Measurements from ENCODE around the gene GDPGP1. TPM values are rescaled to one million over a fixed set of nuclear protein-coding genes. Genes with fewer than 3 reads are reported as not detected.
"Not testable (repeated sequence)": the region's sequence is repeated elsewhere in the genome, so short reads cannot be mapped to it uniquely, and the experiment has no call there.

Gene GDPGP1
- total and polyA plus RNA-seq, 5 donors: 6.5 to 20.5 (median 15.2) TPM

DNA sequence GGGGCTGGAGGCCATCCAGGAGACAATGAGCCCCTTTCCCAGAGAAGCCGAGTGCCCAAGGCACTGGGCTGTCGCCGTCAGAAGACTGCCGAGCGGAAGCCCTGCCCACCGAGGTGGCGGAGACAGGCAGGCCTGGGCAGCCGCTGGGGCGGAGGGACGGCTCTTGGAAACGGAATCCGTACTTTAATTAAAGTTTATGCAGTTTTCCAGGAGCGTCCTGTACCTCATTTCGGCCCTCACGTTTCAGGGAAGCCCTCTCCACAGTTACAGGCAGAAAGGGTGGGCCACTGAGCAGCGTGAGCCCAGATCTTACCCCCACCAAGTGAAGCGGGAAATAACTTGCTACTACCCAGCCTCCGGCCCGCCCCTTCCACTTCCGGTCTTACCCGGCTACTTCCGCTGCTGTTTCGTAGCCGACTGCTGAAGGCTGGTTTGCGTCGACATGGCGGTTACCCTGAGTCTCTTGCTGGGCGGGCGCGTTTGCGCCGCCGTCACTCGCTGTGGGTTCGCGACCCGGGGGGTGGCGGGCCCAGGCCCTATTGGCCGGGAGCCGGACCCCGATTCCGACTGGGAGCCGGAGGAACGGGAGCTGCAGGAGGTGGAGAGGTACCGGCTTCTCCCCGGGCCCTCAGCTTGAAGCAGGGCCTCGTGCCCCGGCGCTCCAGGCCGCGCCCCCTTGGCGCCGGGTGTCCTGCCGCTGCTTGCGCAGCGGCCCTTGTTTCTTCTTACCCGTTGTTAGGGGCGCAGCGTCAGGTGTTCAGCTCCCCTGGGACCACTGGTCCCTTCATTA is 31.5 kb downstream of the GDPGP1 start, which contains the start of gene NGRN:
Gene NGRN (plus strand): TSS at position 402 of the 790 bp plus-strand sequence. CDS start 41 bp downstream, at position 443.
- Histone ChIP-seq H3K27me3 (ENCODE audit: control insufficient read depth, insufficient read depth) (no peaks in the 10 kb centered on the region), H3K4me1 (ENCODE audit: control insufficient read depth, insufficient read depth, low read length) (peaks cover 9% of the 10 kb centered on the region), H3K9me3 (ENCODE audit: control insufficient read depth, low read length) (no peaks in the 10 kb centered on the region), H3K27ac (ENCODE audit: low read length) (peak within 1 kb of the TSS; percentile 81), H3K4me3 (ENCODE audit: low read length) (peak within 1 kb of the TSS; percentile 75)
- ATAC-seq: peak; percentile 96 to 97
- DNase-seq: peak; percentile 92 to 96 (median 95)
- WGBS: under 1% methylated on average over 59 of the region's 59 CpGs
- intact Hi-C loops (cut with DNase I): no loop called here

DNA sequence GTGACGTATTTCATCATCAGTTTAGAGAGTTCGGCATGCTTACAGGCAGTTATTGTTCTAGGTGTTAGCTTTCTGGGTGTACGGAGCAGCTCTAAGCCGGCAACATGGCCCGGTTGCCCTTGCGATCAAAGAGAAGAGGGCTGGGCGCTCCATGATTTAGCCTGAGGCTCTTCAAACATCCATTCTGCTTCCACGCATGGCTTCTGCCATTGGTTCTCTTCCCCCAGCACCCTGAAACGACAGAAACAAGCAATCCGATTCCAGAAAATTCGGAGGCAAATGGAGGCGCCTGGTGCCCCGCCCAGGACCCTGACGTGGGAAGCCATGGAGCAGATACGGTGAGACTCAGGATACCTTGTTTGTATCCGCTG is 32.0 kb downstream of the GDPGP1 start:
- WGBS: under 1% methylated on average over 16 of the region's 16 CpGs
- H3K9me3 ChIP-seq (ENCODE audit: control insufficient read depth, low read length): no peaks in the 10 kb centered on the region
- H3K27me3 ChIP-seq (ENCODE audit: control insufficient read depth, insufficient read depth): no peaks in the 10 kb centered on the region
- ATAC-seq (peak; percentile 44 to 54), DNase-seq (peak; percentile 41 to 78 (median 71))
- intact Hi-C loops (cut with DNase I): no loop called here
- peaks cover 9% of the 10 kb centered on the region for H3K4me1 ChIP-seq (ENCODE audit: control insufficient read depth, insufficient read depth, low read length)
- peak overlapping the region; percentile 75 for H3K4me3 ChIP-seq (ENCODE audit: low read length)
- H3K27ac ChIP-seq (ENCODE audit: low read length): peak overlapping the region; percentile 81

DNA sequence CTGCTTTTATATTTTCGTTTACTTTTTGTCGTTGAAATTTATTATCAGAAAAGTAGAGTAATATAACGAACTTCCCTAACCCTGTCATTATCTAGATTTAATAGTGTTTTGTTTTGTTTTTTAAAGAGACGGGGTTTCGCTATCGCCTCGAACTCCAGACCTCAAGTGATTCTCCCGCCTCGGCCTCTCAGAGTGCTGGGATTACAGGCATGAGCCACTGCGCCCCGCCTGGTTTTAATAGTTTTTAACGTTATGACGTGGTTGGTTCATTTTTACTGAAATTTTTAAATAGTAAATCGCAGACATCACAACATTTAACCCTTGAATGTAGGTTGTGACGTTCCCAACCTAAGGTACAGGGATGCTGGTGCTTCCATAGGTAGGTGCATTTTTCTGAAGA is 32.5 kb downstream of the GDPGP1 start:
- peak overlapping the region; percentile 81 for H3K27ac ChIP-seq (ENCODE audit: low read length)
- ATAC-seq: no peak

DNA sequence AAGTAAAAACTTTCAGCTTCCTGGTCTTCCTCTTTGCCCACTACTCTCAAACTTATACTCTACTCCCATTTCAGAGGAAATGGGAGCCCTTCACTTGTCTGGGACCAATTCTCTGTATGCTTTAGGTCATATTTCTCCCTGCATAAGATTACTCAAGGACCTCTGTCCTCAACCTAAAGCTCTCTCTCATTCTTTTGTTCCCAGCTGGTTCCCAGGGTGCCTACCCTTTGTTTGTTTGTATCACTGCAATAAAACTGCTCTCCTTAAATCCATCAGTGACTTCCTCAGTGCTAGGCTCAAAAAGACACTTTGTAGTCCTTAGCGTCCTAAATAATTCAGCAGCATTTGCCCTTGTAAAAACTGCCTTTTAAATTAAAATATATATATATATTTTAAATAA is 34.4 kb downstream of the GDPGP1 start:
- 70% methylated on average over 1 of the region's 1 CpG for WGBS
- Histone ChIP-seq H3K4me1 (ENCODE audit: control insufficient read depth, insufficient read depth, low read length) (peaks cover 12% of the 10 kb centered on the region), H3K27ac (ENCODE audit: low read length) (no peak overlapping the region), H3K27me3 (ENCODE audit: control insufficient read depth, insufficient read depth) (no peaks in the 10 kb centered on the region), H3K9me3 (ENCODE audit: control insufficient read depth, low read length) (no peaks in the 10 kb centered on the region), H3K4me3 (ENCODE audit: low read length) (no peak overlapping the region)
- intact Hi-C loops (cut with DNase I): no loop called here
- ATAC-seq (no peak), DNase-seq (no peak)

More for the DNA sequence above, 32.5 kb downstream of the GDPGP1 start:
- no peaks in the 10 kb centered on the region for H3K9me3 ChIP-seq (ENCODE audit: control insufficient read depth, low read length)
- intact Hi-C loops (cut with DNase I): no loop called here
- H3K27me3 ChIP-seq (ENCODE audit: control insufficient read depth, insufficient read depth): no peaks in the 10 kb centered on the region
- WGBS: 9% methylated on average over 15 of the region's 15 CpGs
- H3K4me3 ChIP-seq (ENCODE audit: low read length): peak overlapping the region; percentile 75
- peaks cover 11% of the 10 kb centered on the region for H3K4me1 ChIP-seq (ENCODE audit: control insufficient read depth, insufficient read depth, low read length)
- no peak for DNase-seq

DNA sequence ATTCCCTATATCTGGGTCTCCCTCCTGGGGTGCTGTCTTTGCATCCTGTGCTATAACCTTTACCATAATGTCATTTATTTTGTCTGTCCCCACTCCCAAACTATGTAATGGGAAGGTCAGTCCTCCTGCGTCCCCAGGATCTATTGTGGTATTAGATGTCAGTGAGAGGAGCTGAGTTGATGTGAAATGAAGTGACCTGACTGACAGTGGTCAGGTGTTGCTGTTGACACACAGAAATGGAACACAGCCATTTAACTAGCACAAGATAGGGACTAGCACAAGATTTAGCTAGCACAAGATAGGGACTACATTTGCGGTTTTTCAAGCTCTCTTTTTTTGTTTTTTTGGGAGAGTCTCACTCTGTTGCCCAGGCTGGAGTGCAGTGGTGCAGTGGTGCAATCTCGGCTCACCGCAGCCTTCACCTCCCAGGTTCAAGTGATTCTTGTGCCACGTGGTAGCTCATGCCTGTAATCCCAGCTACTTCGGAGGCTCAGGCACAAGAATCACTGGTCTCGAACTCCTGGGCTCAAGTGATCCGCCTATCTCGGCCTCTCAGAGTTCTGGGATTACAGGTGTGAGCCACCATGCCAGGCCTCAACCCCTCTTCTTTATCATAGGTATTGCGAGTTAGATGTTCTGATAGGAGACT is 36.6 kb downstream of the GDPGP1 start:
- 73% methylated on average over 10 of the region's 10 CpGs for WGBS
- Histone ChIP-seq H3K4me3 (ENCODE audit: low read length) (no peak overlapping the region), H3K4me1 (ENCODE audit: control insufficient read depth, insufficient read depth, low read length) (peaks cover 8% of the 10 kb centered on the region), H3K27ac (ENCODE audit: low read length) (peak overlapping the region; percentile 0), H3K9me3 (ENCODE audit: control insufficient read depth, low read length) (no peaks in the 10 kb centered on the region), H3K27me3 (ENCODE audit: control insufficient read depth, insufficient read depth) (no peaks in the 10 kb centered on the region)
- DNase-seq (no peak), ATAC-seq (no peak)
- intact Hi-C loops (cut with DNase I): no loop called here

DNA sequence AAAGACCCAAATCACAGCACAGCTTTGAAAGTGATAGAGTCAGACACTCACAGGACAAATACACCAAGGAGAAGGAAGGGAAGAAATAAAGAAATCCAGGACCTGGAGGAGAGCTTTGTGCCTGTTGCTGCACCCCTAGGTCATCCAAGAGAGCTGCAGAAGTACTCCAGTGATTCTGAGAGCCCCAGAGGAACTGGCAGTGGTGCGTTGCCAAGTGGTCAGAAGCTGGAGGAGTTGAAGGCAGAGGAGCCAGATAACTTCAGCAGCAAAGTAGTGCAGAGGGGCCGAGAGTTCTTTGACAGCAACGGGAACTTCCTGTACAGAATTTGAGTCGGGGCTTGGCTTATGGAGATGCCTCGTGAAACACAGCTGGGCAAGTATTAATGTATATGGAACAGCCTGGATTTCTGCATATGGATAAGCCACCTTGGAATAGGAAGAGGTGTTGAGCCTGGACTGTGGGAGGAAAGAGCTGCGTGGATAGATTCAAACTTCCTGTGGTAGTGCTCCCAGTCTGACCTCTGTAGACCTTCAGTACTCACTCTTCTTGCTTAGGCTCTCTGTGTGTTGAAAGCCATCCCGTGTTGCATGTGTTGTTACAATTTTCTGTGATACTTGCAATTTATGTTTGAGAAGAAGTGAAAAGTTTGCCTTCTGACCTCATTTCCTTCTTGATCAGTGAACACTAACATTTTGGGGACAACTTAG is 37.6 kb downstream of the GDPGP1 start:
- intact Hi-C loops (cut with DNase I): no loop called here
- Histone ChIP-seq H3K27me3 (ENCODE audit: control insufficient read depth, insufficient read depth) (no peaks in the 10 kb centered on the region), H3K27ac (ENCODE audit: low read length) (peak overlapping the region; percentile 43), H3K9me3 (ENCODE audit: control insufficient read depth, low read length) (no peaks in the 10 kb centered on the region), H3K4me1 (ENCODE audit: control insufficient read depth, insufficient read depth, low read length) (peaks cover 8% of the 10 kb centered on the region), H3K4me3 (ENCODE audit: low read length) (no peak overlapping the region)
- DNase-seq: peak in 1 of 3 donors; percentile 61
- 27% methylated on average over 7 of the region's 7 CpGs for WGBS
- ATAC-seq: peak; percentile 38 to 58

DNA sequence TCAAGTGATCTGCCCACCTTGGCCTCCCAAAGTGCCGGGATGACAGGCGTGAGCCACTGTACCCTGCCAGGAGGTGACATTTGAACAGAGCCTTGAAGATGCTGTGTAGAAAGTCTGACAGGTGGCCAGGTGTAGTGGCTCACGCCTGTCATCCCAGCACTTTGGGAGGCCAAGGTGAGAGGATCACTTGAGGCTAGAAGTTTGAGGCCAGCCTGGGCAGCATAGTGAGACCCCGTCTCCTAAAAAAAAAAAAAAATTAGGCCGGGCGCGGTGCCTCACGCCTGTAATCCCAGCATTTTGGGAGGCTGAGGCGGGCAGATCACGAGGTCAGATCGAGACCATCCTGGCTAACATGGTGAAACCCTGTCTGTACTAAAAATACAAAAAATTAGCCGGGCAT is 44.5 kb downstream of the GDPGP1 start:
- ATAC-seq; H3K4me3 ChIP-seq (ENCODE audit: low read length); DNase-seq; intact Hi-C loops (cut with DNase I); H3K4me1 ChIP-seq (ENCODE audit: control insufficient read depth, insufficient read depth, low read length); H3K27me3 ChIP-seq (ENCODE audit: control insufficient read depth, insufficient read depth); H3K27ac ChIP-seq (ENCODE audit: low read length); H3K9me3 ChIP-seq (ENCODE audit: control insufficient read depth, low read length): not testable (repeated sequence)
- WGBS: 97% methylated on average over 12 of the region's 12 CpGs

DNA sequence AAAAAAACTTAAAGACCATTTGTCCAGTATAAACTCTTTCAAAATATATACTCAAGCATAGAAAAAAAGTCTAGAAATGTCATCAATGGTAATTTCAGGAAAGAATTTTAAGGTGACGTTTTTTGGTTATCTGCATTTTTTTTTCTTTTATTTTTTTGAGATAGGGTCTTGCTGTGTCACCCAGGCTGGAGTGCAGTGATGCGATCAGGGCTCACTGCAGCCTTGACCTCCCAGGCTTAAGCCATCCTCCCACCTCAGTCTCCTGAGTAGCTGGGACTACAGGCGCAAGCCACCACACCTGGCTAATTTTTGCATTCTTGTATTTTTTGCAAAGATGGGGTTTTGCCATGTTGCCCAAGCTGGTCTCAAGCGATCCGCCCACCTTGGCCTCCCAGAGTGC is 46.7 kb downstream of the GDPGP1 start:
- H3K4me3 ChIP-seq (ENCODE audit: low read length); H3K27ac ChIP-seq (ENCODE audit: low read length); H3K9me3 ChIP-seq (ENCODE audit: control insufficient read depth, low read length); intact Hi-C loops (cut with DNase I); H3K4me1 ChIP-seq (ENCODE audit: control insufficient read depth, insufficient read depth, low read length); DNase-seq; H3K27me3 ChIP-seq (ENCODE audit: control insufficient read depth, insufficient read depth); ATAC-seq: not testable (repeated sequence)
- 92% methylated on average over 5 of the region's 5 CpGs for WGBS

DNA sequence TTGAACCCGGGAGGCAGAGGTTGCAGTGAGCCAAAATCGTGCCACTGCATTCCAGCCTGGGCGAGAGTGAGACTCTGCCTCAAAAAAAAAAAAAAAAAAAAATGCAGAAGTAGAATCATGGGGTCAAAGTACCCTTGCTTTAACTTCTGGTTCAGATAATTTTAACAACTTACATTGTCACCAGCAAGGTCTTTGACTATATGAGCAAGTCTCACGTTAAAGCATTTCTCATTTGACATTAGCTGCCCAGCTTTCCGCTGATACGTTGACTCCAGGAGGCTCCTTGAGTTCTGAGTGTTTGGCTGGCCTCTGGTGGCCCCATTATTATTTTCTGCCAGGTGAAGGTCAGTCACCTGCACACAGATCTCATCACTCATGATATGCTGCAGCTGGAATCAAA is 47.6 kb downstream of the GDPGP1 start:
- H3K4me3 ChIP-seq (ENCODE audit: low read length); H3K27me3 ChIP-seq (ENCODE audit: control insufficient read depth, insufficient read depth); H3K27ac ChIP-seq (ENCODE audit: low read length); H3K4me1 ChIP-seq (ENCODE audit: control insufficient read depth, insufficient read depth, low read length); intact Hi-C loops (cut with DNase I); H3K9me3 ChIP-seq (ENCODE audit: control insufficient read depth, low read length); DNase-seq; ATAC-seq: not testable (repeated sequence)
- WGBS: 57% methylated on average over 6 of the region's 6 CpGs

DNA sequence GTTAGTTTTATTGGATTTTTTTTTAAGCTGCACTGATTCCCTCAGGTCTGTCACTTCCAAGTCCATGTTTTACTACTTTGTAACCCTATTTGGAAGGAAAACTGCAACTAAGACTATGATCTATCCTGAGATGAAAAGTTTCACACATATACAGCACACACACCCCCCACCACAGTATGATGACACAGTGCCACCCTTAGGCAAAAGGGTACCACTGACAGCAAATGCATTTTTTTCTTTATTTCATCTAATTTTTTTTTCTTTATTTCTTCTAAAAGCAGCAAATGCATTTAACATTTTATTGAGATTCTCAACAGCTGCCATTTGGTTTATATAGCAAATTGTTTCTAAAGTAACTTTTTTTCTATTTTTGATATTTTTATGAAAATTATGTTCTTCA is 52.7 kb downstream of the GDPGP1 start:
- intact Hi-C loops (cut with DNase I): no loop called here
- no peaks in the 10 kb centered on the region for H3K27me3 ChIP-seq (ENCODE audit: control insufficient read depth, insufficient read depth)
- H3K27ac ChIP-seq (ENCODE audit: low read length): no peak overlapping the region
- H3K4me1 ChIP-seq (ENCODE audit: control insufficient read depth, insufficient read depth, low read length): no peaks in the 10 kb centered on the region
- DNase-seq (no peak), ATAC-seq (no peak)
- no peaks in the 10 kb centered on the region for H3K9me3 ChIP-seq (ENCODE audit: control insufficient read depth, low read length)
- H3K4me3 ChIP-seq (ENCODE audit: low read length): no peak overlapping the region

DNA sequence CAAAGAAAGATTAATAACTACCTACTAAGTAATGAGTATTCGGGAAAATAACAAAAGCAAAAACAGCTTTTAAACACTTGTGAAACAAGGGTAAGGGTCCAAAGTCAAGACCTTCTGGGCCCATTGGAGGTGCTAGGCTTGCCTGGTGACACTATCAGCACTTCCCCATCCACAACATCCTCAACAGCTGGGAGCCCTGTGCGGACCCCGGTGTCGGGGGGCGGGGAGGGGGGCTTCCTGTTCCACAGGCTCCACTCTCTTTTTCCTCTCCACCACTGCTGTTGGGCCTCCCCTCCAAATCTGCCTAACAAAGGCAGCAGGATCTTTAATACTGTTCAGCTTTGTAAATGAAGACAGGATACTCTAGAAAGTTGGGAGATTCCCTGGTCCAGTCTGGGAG is 53.1 kb downstream of the GDPGP1 start:
- ATAC-seq: no peak
- intact Hi-C loops (cut with DNase I): no loop called here

More for the DNA sequence above, 53.1 kb downstream of the GDPGP1 start:
- 33% methylated on average over 5 of the region's 5 CpGs for WGBS
- Histone ChIP-seq H3K9me3 (ENCODE audit: control insufficient read depth, low read length) (no peaks in the 10 kb centered on the region), H3K4me3 (ENCODE audit: low read length) (no peak overlapping the region), H3K27me3 (ENCODE audit: control insufficient read depth, insufficient read depth) (no peaks in the 10 kb centered on the region), H3K27ac (ENCODE audit: low read length) (no peak overlapping the region), H3K4me1 (ENCODE audit: control insufficient read depth, insufficient read depth, low read length) (no peaks in the 10 kb centered on the region)
- peak in 1 of 3 donors; percentile 37 for DNase-seq
